Esophagus muscularis mucosa (tissue), 4 donors: ENCODE measurements around the gene CPED1. TPM values are rescaled to one million over a fixed set of nuclear protein-coding genes. Genes with fewer than 3 reads are reported as not detected.
"Not testable (repeated sequence)": the region's sequence is repeated elsewhere in the genome, so short reads cannot be mapped to it uniquely, and the experiment has no call there.

Experiments used
- DNase-seq: peaks from one replicate; pipeline ENCODE4 v3.0.0-alpha.2; 2017; ENCODE audit errors: extremely low spot score
- H3K27ac ChIP-seq, 4 donors: fragments of 200-600 bp; sonication (generic); replicated peaks in 1 of 4; 1 replicate in 3 of 4; 2 replicates in 1 of 4; pipeline ENCODE4 v1.5.1; 2016 to 2019; ENCODE audit warnings: mild to moderate bottlenecking in 1 of 4
- H3K27me3 ChIP-seq, 4 donors: fragments of 200-600 bp; sonication (generic); one replicate each; pipeline versions ENCODE4 v1.5.1 to v1.6.0; 2016 to 2019
- H3K36me3 ChIP-seq, 4 donors: fragments of 200-600 bp; sonication (generic); one replicate each; pipeline ENCODE4 v1.5.1; 2016 to 2019
- H3K4me1 ChIP-seq, 4 donors: fragments of 200-600 bp; sonication (generic); one replicate each; pipeline ENCODE4 v1.5.1; 2016 to 2019
- H3K4me3 ChIP-seq, 4 donors: fragments of 200-600 bp; sonication (generic); 1 replicate in 2 of 4; 2 replicates in 2 of 4; pipeline ENCODE4 v1.5.1; 2016 to 2019; ENCODE audit warnings: mild to moderate bottlenecking in 4 of 4, moderate library complexity in 1 of 4
- H3K9me3 ChIP-seq, 4 donors: fragments of 200-600 bp; sonication (generic); 1 replicate in 3 of 4; 2 replicates in 1 of 4; pipeline ENCODE4 v1.5.1; 2016 to 2019
- CTCF ChIP-seq, 3 experiments: fragments of 200-600 bp in 2 of 3; fragments of 450-650 bp in 1 of 3; sonication (generic) in 2 of 3; IDR thresholded peaks; one replicate each; pipeline ENCODE4 v1.5.1; 2017 to 2019; ENCODE audit warnings: antibody characterized with exemption in 3 of 3, mild to moderate bottlenecking in 2 of 3, moderate library complexity in 1 of 3
- EP300 ChIP-seq: sonication (generic); formaldehyde crosslinking; IDR thresholded peaks from one replicate; pipeline ENCODE4 v1.6.1; 2017; ENCODE audit warnings: antibody characterized with exemption
- POLR2A ChIP-seq: fragments of 450-650 bp; IDR thresholded peaks from one replicate; pipeline ENCODE4 v1.6.1; 2017; ENCODE audit warnings: antibody characterized with exemption, moderate library complexity, mild to moderate bottlenecking, low read depth
- POLR2AphosphoS5 ChIP-seq, 2 donors: sonication (generic); formaldehyde crosslinking; IDR thresholded peaks; one replicate each; pipeline ENCODE4 v1.6.1; 2017; ENCODE audit warnings: antibody characterized with exemption in 2 of 2
- WGBS: methylation state at CpG from one replicate; pipeline ENCODE4 v1.1.5; 2018; 5-methylcytosine and 5-hydroxymethylcytosine counted together
- intact Hi-C: fragments of 100-400 bp; cut with DNase I; formaldehyde crosslinking; loops from one replicate; pipeline ENCODE4 v1.15.1; 2023
- total RNA-seq, 4 donors: library from RNA; depleted of rRNA; stranded (reverse); fragments of >200 nt; gene quantifications; one replicate each; pipeline versions ENCODE4 v1.1.0 to v1.2.1, GENCODE V29; 2016

Gene CPED1
- total RNA-seq, 4 donors from 2014 or later, result 28.1 to 81.8 (median 32.0) TPM

GRCh38 chr7:121219026-121219425, 230.5 kb downstream of the CPED1 start:
- H3K4me3 ChIP-seq, result no peak overlapping the region
- H3K27me3 ChIP-seq, result no peaks in the 10 kb centered on the region
- 62% methylated on average over 2 of the region's 2 CpGs for WGBS
- DNase-seq, result no peak
- no peaks in the 10 kb centered on the region for H3K36me3 ChIP-seq
- H3K9me3 ChIP-seq, result peaks cover 0 to 10% (median 4%) of the 10 kb centered on the region in 4 donors
- TF ChIP-seq POLR2A, result no peak
- TF ChIP-seq EP300, result no peak
- no peak for TF ChIP-seq POLR2AphosphoS5 (IDR thresholded peaks at IDR 0.05)
- no peak for TF ChIP-seq CTCF (IDR thresholded peaks at IDR 0.05)
- H3K4me1 ChIP-seq, result no peaks in the 10 kb centered on the region
- H3K27ac ChIP-seq, result no peak overlapping the region
- intact Hi-C loops, result no loop called here

GRCh38 chr7:121221108-121221507, 232.6 kb downstream of the CPED1 start:
- H3K27ac ChIP-seq, H3K4me3 ChIP-seq, H3K27me3 ChIP-seq, H3K36me3 ChIP-seq, intact Hi-C loops, H3K9me3 ChIP-seq, H3K4me1 ChIP-seq, DNase-seq: not testable (repeated sequence)
- 78% methylated on average over 2 of the region's 2 CpGs for WGBS

- intact Hi-C loops, result no loop called here
Observed at GRCh38 chr7:121228779-121229178, 240.3 kb downstream of the CPED1 start.

GRCh38 chr7:121235201-121235600, 246.7 kb downstream of the CPED1 start:
- Histone ChIP-seq H3K36me3 (peaks cover 0 to 18% (median 6%) of the 10 kb centered on the region in 4 donors), H3K27me3 (no peaks in the 10 kb centered on the region), H3K27ac (no peak overlapping the region), H3K9me3 (no peaks in the 10 kb centered on the region), H3K4me1 (no peaks in the 10 kb centered on the region), H3K4me3 (no peak overlapping the region)
- intact Hi-C loops, result no loop called here
- no peak for TF ChIP-seq POLR2AphosphoS5 (IDR thresholded peaks at IDR 0.05)
- no peak for TF ChIP-seq EP300
- no peak for TF ChIP-seq POLR2A
- no peak for TF ChIP-seq CTCF (IDR thresholded peaks at IDR 0.05)
- DNase-seq, result no peak

More at GRCh38 chr7:121228779-121229178, 240.3 kb downstream of the CPED1 start:
- Histone ChIP-seq H3K27ac (no peak overlapping the region), H3K9me3 (no peaks in the 10 kb centered on the region), H3K4me1 (no peaks in the 10 kb centered on the region), H3K36me3 (no peaks in the 10 kb centered on the region), H3K27me3 (no peaks in the 10 kb centered on the region), H3K4me3 (no peak overlapping the region)
- TF ChIP-seq EP300 (no peak), CTCF (IDR thresholded peaks at IDR 0.05) (no peak), POLR2A (no peak), POLR2AphosphoS5 (IDR thresholded peaks at IDR 0.05) (no peak)
- WGBS, result 81% methylated on average over 1 of the region's 1 CpG
- no peak for DNase-seq

- WGBS, result 73% methylated on average over 3 of the region's 3 CpGs
- H3K4me1 ChIP-seq, result no peaks in the 10 kb centered on the region
- no peaks in the 10 kb centered on the region for H3K9me3 ChIP-seq
- TF ChIP-seq EP300 (no peak), POLR2AphosphoS5 (IDR thresholded peaks at IDR 0.05) (no peak), POLR2A (no peak), CTCF (IDR thresholded peaks at IDR 0.05) (no peak)
- H3K27ac ChIP-seq, result no peak overlapping the region
- DNase-seq, result no peak
- H3K4me3 ChIP-seq, result no peak overlapping the region
- H3K27me3 ChIP-seq, result no peaks in the 10 kb centered on the region
- H3K36me3 ChIP-seq, result peaks cover 0 to 18% (median 6%) of the 10 kb centered on the region in 4 donors
- intact Hi-C loops, result no loop called here
Observed at GRCh38 chr7:121237601-121238000, 249.1 kb downstream of the CPED1 start.
